ENCODE data around the gene LRRC25.

Gene LRRC25

GRCh38 chr19:18428787-18429674 is 31.6 kb upstream of the LRRC25 start (continued):
- TF ChIP-seq ZFHX2 (tag by site-specific recombination; conservative IDR thresholded peaks at IDR 0.05) (peak; percentile 83), BCL6B (tag by site-specific recombination; IDR thresholded peaks at IDR 0.05) (no peak), ZNF585B (tag by site-specific recombination; IDR thresholded peaks at IDR 0.05) (no peak), GLIS1 (tag by site-specific recombination; IDR thresholded peaks at IDR 0.05) (peak; percentile 99), EGR2 (tag by site-specific recombination; IDR thresholded peaks at IDR 0.05; ENCODE audit: low read depth) (peak; percentile 85), ZNF416 (tag by site-specific recombination; IDR thresholded peaks at IDR 0.05) (no peak), ZBTB1 (tag by site-specific recombination; IDR thresholded peaks at IDR 0.05) (no peak), KLF10 (tag by site-specific recombination; IDR thresholded peaks at IDR 0.05) (peak; percentile 97), ZBTB10 (tag by site-specific recombination; IDR thresholded peaks at IDR 0.05) (peak; percentile 98), ZNF600 (tag by site-specific recombination; IDR thresholded peaks at IDR 0.05) (no peak), IKZF3 (tag by site-specific recombination; IDR thresholded peaks at IDR 0.05) (peak; percentile 80), HOXA7 (CRISPR knock-in tag; IDR thresholded peaks at IDR 0.05; ENCODE audit: borderline replicate concordance) (no peak), ZNF623 (tag by site-specific recombination; IDR thresholded peaks at IDR 0.05) (peak; percentile 36), ZIC2 (tag by site-specific recombination; IDR thresholded peaks at IDR 0.05) (peak; percentile 85), BCL11B (tag by site-specific recombination; IDR thresholded peaks at IDR 0.05; ENCODE audit: low read depth) (0 out of 2 replicates have a peak, but pooled peaks have one; percentile 48), CTCF (tag by site-specific recombination; IDR thresholded peaks at IDR 0.05) (peak; percentile 64), ZNF157 (tag by site-specific recombination; IDR thresholded peaks at IDR 0.05) (no peak), ZNF76 (tag by site-specific recombination; IDR thresholded peaks at IDR 0.05; ENCODE audit: borderline replicate concordance, low read depth) (peak; percentile 38; the same call in 1 of the 2 replicates), KLF1 (tag by site-specific recombination; IDR thresholded peaks at IDR 0.05) (peak; percentile 93), ZNF146 (tag by site-specific recombination; IDR thresholded peaks at IDR 0.05) (no peak), PRDM2 (tag by site-specific recombination; IDR thresholded peaks at IDR 0.05; ENCODE audit: borderline replicate concordance) (no peak)

Data from HEK293 (cell line).